NCI-H2171 (cell line): Measurements from ENCODE around the gene CCNL1.

Experiments used
- DNase-seq: peaks from one replicate; lab custom pipeline; 2025; lab: John Stamatoyannopoulos, UW

Gene CCNL1

GRCh38 chr3:157145606-157146322, 14.2 kb downstream of the CCNL1 start:
- no peak for DNase-seq

GRCh38 chr3:157142315-157142714, 17.6 kb downstream of the CCNL1 start:
- peak; percentile 66 for DNase-seq

DNA sequence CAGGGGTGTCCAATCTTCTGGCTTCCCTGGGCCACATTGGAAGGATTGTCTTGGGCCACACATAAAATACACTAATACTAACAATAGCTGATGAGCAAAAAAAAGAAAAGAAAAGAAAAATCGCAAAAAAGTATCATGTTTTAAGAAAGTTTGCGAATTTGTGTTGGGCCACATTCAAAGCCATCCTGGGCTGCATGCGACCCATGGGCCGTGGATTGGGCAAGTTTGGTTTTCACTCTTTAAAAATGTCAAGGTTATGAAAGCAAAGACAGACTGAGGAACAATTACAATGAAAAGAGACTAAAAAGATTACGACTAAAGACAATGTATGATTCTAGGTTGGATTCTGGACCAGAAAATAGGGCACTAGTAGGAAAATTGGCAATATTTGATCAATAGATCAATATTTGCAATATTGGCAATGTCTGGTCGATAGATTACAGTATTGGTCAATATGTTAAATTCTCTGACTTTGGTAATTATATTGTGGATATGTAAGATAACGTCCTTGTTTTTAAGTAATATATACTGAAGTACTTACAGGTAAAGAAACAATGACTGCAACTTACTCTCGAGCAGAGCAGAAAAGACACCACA, 19.9 kb downstream of the CCNL1 start:
- DNase-seq: no peak

DNA sequence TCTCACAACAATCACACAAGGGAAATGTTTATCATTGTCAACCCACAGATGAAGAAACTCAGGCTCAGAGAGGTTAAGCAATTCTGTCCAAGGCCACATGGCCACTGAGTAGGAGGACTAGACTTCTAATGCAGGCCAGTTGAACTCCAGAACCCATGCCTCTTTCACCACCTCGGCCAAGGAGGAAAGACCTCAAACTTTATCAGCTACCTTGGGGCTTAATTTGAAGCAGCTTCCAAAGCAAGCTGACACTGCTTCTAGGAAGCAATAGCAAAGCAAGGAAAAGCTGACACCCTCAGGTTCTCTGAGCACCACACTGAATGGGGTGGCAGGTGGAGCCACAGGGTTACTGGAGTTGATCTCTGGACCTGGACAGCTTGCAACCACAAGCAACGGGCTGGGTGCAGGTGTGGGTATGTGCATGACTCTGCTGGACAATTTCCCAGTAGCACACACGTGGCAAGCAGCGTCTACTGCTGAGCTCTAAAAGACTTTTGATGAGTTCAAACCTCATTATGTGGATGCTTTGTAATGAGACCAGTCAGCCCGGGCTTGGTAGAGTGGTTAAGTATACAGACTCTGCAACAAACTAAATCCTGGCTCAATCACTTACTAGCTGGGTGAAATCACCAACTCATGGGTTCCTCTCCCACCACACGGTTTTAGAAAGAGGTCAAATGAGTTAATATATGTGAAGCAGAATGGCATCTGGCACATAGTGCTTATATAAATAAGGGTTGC, 23.1 kb downstream of the CCNL1 start:
- no peak for DNase-seq

DNA sequence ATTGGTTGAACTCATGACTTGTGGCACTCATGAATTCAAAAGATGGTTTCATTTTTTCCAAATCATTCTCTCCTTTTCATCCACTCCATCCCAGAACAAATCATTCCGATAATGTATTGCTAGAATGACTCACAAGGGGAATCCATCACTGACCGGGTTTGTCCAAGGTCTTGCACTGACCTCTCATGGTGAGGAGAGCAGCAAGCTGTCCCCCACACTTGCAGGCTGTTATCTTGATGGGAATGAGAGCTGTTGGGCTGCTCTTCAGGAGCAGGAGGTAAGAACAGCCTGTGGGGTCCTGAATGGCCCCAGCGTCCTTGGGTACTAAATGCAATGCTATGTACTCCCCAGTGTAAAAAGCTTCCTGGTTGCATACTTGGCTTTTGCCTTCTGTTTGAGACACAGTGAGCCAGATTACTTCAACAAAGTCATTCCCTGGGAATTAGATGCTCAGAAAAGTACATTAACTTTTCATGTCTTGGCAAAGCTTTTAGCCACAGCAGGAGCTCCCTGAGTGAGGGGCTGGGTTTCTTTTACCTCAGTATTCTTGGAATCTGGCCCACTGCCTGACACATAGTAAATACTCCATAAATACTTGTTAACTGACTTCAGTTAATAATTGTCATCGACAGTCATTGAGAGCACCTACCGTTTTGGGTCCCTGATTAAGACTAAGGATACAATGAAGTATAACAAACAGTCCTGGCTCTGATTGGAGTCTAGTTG, 24.1 kb downstream of the CCNL1 start:
- DNase-seq: no peak

- no peak for DNase-seq
These were observed 25.2 kb downstream of the CCNL1 start for GRCh38 chr3:157134620-157135191.

- no peak for DNase-seq
These were observed 26.3 kb downstream of the CCNL1 start for GRCh38 chr3:157133434-157134320.

- no peak for DNase-seq
These were observed 27.0 kb downstream of the CCNL1 start for GRCh38 chr3:157132936-157133335.

- DNase-seq: no peak
These were observed 27.6 kb downstream of the CCNL1 start for GRCh38 chr3:157132341-157132740.

DNA sequence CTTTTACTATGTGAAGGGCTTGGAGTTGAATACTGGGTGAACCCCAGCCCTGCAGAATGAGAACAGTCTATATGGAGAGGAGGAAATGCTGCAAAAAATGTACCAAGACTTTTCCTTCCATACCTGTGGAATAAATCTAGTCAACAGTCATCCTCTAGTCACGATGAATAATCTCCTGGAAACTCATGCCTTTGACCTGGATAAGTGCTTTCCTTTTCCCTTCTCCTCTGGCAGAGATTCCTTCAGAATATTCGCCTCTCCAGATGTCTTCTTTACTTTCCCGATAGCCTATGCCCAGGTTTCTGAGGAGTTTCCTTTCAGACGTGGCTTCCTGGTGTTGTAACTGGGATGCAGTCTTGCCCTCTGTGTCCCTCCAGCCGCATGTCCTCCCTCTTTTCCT, 28.1 kb downstream of the CCNL1 start:
- DNase-seq: no peak

DNA sequence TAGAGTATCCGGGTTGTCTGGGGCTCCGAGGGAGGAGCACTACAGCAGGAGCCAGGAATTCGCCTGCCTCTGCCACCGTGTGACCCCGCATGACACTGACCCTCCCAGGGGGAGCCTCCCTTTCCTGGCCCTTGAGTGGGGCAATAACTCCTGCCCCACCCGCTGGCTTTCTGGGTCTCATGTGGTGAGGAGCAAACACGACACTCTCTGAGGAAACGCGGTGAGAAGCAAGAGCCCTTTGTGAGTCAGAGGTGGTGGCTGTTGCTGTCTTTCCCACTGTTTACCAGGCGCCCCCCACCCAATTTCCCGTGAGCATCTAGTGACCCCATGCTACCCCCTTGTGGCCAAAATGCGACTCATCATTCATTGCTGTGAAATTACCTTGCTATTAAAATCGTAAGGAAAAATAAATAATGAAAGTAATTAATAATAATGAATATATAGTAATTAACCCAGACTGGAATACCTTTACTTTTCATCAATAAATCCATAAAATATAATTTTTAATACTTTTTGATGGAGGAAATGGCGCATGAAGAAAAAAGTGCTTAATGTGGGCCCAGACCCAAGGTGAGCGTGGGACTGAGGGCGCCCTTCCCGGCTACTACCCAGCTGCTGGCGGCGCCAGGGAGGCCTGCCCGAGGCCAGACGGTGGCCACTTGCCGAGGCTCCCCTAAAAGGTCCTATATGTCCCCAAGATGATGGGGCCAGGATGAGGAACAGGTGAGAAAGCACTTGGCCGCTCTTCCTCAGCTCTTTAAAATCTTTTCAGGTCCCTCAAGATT, 29.3 kb downstream of the CCNL1 start:
- DNase-seq: peak; percentile 5

DNA sequence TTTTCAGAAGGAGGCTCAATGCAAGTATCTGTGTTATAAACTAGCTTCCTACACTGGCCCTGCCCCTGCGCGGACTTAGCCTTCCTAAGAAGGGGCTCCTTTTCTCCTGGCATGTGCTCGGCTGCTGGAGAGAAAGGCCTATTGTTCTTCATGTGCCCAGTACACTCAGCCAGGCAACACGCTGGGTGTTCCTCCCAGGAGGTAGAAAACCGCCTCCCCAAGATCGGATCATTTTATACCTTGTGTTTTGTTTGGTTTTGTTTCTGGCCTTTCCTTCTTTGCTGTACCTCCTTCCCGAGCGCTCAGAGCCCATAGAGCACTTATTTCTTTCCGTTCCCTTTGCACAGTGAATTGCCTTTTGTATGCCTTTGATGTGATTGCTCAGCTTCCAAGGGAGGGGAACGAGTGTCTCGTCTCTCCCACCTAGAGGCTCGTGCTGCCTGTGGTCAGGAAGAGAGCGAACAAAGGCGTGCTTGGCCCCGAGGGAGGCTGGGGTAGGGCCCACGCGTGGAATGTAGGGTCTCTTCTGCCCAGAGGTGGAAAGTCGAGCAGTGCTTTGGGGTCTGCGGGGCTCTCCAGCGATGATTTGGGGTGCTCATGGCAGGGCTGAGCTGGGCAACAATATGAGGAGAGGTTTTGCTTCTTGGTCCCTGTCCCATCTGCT, 30.0 kb downstream of the CCNL1 start:
- DNase-seq: no peak

- DNase-seq: no peak
These were observed 30.9 kb downstream of the CCNL1 start for GRCh38 chr3:157128771-157129681.

GRCh38 chr3:157127831-157128767, 31.8 kb downstream of the CCNL1 start:
- DNase-seq: no peak

DNA sequence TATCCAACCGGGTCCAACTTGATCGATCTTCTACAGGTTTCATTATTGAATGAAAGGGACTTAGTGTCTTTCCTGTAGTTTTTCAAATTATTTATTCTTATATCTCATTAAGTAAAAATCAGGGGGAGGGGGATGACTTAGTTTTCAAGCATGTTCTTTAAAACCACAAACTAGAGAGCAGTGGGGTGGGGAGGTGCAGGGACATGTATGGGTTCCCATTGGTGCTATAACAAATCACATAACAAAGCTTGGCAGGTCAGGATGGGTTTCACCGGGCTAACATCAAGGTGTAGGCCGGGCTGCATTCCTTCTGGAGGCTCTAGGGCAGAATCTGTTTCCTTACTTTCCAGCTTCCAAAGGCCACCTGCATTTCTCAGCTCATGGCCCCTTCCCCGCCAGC, 32.7 kb downstream of the CCNL1 start:
- no peak for DNase-seq

DNA sequence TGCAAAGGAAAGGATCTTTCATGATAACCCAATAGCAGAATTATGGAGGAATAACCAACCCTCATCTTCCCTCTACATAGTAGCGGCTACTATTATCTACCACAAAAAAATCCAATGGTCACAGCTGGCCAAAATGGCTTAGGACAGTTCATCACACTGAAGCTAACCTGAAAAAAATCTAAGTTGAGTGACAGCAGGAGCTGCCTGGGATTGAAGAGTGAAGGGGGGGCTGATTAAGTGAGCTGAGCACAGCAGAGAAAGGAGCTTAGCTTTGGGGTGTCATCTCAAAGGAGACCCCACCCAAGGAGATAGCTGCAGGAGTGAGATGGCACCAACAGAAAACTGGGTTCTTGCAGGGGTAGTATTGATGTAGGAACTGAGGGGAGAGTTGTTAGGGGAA, 33.6 kb downstream of the CCNL1 start:
- DNase-seq: no peak

DNA sequence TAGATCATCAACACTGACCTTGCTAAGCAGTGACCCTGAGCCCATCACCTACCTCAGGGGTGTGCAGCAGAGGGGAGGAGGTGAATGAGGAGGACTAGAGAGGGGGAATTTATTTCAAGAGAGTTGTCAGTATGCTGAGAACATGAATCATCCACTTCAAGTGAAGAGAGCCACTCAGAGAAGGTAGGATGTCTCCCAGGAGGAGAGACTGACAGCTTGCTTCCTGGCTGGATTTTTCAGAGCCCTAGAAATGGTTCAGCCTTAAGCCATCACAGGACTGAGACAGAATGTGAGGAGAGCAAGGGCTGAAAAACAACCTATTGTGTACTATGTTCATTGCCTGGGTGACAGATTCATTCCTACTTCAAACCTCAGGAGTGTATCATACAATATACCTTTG, 34.8 kb downstream of the CCNL1 start:
- DNase-seq: no peak

GRCh38 chr3:157123621-157124020, 36.3 kb downstream of the CCNL1 start:
- DNase-seq: no peak
